GM23338 (cell line): ENCODE results near the gene AACS. TPM values are rescaled to one million over a fixed set of nuclear protein-coding genes. Genes with fewer than 3 reads are reported as not detected.
A peak's percentile ranks its signal among the peaks of the same experiment; 100 is the strongest.

Source experiments
- ATAC-seq: fragments of 200-7000 bp; cut with Tn5 transposase; 3 replicates; pipeline ENCODE4 v1.9.1; 2020
- DNase-seq: peaks from one replicate; pipeline ENCODE4 v3.0.0-alpha.2; 2015; ENCODE audit warnings: low spot score
- H2AFZ ChIP-seq: fragments of 200-600 bp; sonication (generic); 2 replicates; pipeline ENCODE4 v1.8.0; 2016; ENCODE audit warnings: antibody characterized with exemption, mild to moderate bottlenecking, moderate library complexity
- H3F3A ChIP-seq: fragments of 200-600 bp; sonication (generic); replicated peaks from 2 replicates; pipeline ENCODE4 v1.8.0; 2017; ENCODE audit warnings: antibody characterized with exemption, mixed run types, low read depth
- H3K27ac ChIP-seq: fragments of 200-600 bp; sonication (generic); 2 replicates; pipeline ENCODE4 v1.6.1; 2016; ENCODE audit warnings: low read depth
- H3K27me3 ChIP-seq: fragments of 200-600 bp; sonication (generic); 2 replicates; pipeline ENCODE4 v1.8.0; 2016; ENCODE audit warnings: mild to moderate bottlenecking, mixed run types, moderate library complexity; ENCODE audit not compliant: insufficient read depth
- H3K36me3 ChIP-seq: fragments of 200-600 bp; sonication (generic); 2 replicates; pipeline ENCODE4 v1.8.0; 2016; ENCODE audit warnings: mild to moderate bottlenecking; ENCODE audit not compliant: insufficient read depth
- H3K4me1 ChIP-seq: fragments of 200-600 bp; sonication (generic); 2 replicates; pipeline ENCODE4 v1.8.0; 2016; ENCODE audit warnings: mild to moderate bottlenecking, moderate library complexity; ENCODE audit not compliant: insufficient read depth
- H3K4me2 ChIP-seq: fragments of 200-600 bp; sonication (generic); 2 replicates; pipeline ENCODE4 v1.7.1; 2017; ENCODE audit warnings: mixed run types
- H3K4me3 ChIP-seq: fragments of 200-600 bp; sonication (generic); 2 replicates; pipeline ENCODE4 v1.6.1; 2016; ENCODE audit warnings: mixed run types
- H3K79me2 ChIP-seq: fragments of 200-600 bp; sonication (generic); replicated peaks from 2 replicates; pipeline ENCODE4 v1.8.0; 2017; ENCODE audit warnings: mild to moderate bottlenecking; ENCODE audit not compliant: insufficient read depth
- H3K9me2 ChIP-seq: fragments of 200-600 bp; sonication (generic); 2 replicates; pipeline ENCODE4 v1.8.0; 2017; ENCODE audit not compliant: insufficient read depth
- H4K20me1 ChIP-seq: fragments of 200-600 bp; sonication (generic); replicated peaks from 2 replicates; pipeline ENCODE4 v1.8.0; 2017; ENCODE audit warnings: mild to moderate bottlenecking; ENCODE audit not compliant: insufficient read depth
- H3K27ac Mint-ChIP-seq: 2 replicates; pipeline ENCODE4 v1.8.0; 2020; ENCODE audit warnings: inconsistent platforms, mild to moderate bottlenecking, moderate library complexity, mixed read lengths
- H3K27me3 Mint-ChIP-seq: 3 replicates; pipeline ENCODE4 v1.8.0; 2022; ENCODE audit warnings: low read depth, mild to moderate bottlenecking, moderate library complexity, mixed read lengths, inconsistent platforms; ENCODE audit not compliant: insufficient read depth, poor library complexity
- H3K36me3 Mint-ChIP-seq: 3 replicates; pipeline ENCODE4 v1.8.0; 2021; ENCODE audit warnings: low read depth, mild to moderate bottlenecking, inconsistent platforms, moderate library complexity, mixed read lengths
- H3K4me1 Mint-ChIP-seq: 3 replicates; pipeline ENCODE4 v1.8.0; 2020; ENCODE audit warnings: mild to moderate bottlenecking, inconsistent platforms, mixed read lengths
- H3K4me3 Mint-ChIP-seq: 3 replicates; pipeline ENCODE4 v1.8.0; 2021; ENCODE audit warnings: moderate library complexity, mild to moderate bottlenecking, inconsistent platforms, mixed read lengths
- H3K9me3 Mint-ChIP-seq: 3 replicates; pipeline ENCODE4 v1.8.0; 2020; ENCODE audit warnings: moderate library complexity, mild to moderate bottlenecking, inconsistent platforms, mixed read lengths
- CREB1 ChIP-seq: fragments of 250-450 bp; sonication (Bioruptor Pico); IDR thresholded peaks from 2 replicates; pipeline ENCODE4 v1.5.0; 2020; ENCODE audit warnings: low read depth, mild to moderate bottlenecking, moderate library complexity
- EZH2 ChIP-seq: fragments of 200-600 bp; sonication (generic); IDR thresholded peaks from one replicate; pipeline ENCODE4 v1.8.0; 2017; ENCODE audit warnings: antibody characterized with exemption, mild to moderate bottlenecking, low read depth; ENCODE audit not compliant: unreplicated experiment
- EZH2phosphoT487 ChIP-seq: fragments of 200-600 bp; sonication (generic); IDR thresholded peaks from one replicate; pipeline ENCODE4 v1.8.1; 2018; ENCODE audit warnings: antibody characterized with exemption; ENCODE audit not compliant: unreplicated experiment
- JUNB ChIP-seq: IDR thresholded peaks from one replicate; pipeline ENCODE4 v1.6.1; 2016; ENCODE audit warnings: antibody characterized with exemption; ENCODE audit not compliant: unreplicated experiment
- NANOG ChIP-seq: IDR thresholded peaks from 2 replicates; pipeline ENCODE4 v1.6.1; 2016; ENCODE audit warnings: antibody characterized with exemption, borderline replicate concordance
- POLR2AphosphoS5 ChIP-seq: IDR thresholded peaks from 2 replicates; pipeline ENCODE4 v1.6.1; 2016; ENCODE audit warnings: antibody characterized with exemption, low read depth
- STAT1 ChIP-seq: IDR thresholded peaks from one replicate; pipeline ENCODE4 v1.6.1; 2016; ENCODE audit warnings: antibody characterized with exemption; ENCODE audit not compliant: unreplicated experiment
- ZNF114 ChIP-seq: fragments of 250-450 bp; sonication (Bioruptor Pico); IDR thresholded peaks from 2 replicates; pipeline ENCODE4 v1.5.0; 2020; ENCODE audit warnings: mild to moderate bottlenecking, moderate library complexity
- ZNF331 ChIP-seq: fragments of 250-450 bp; sonication (Bioruptor Pico); IDR thresholded peaks from 2 replicates; pipeline ENCODE4 v1.5.0; 2020; ENCODE audit warnings: low read depth, mild to moderate bottlenecking, moderate library complexity
- polyA plus RNA-seq: library from polyadenylated mRNA; unstranded; fragments of >200 nt; fragmentation: Nextera tagmentation; extraction: Ambion mirVana; gene quantifications from 2 replicates; pipeline ENCODE4 v1.2.1, GENCODE V29; 2016
- total RNA-seq: library from RNA; depleted of rRNA; stranded (reverse); fragments of >200 nt; shearing (Covaris generic); gene quantifications from 2 replicates; pipeline ENCODE4 v1.2.3, GENCODE V29; 2014
- TF ChIP-seq, protein P1 (sequence below): IDR thresholded peaks from one replicate; pipeline ENCODE4 v1.6.1; 2018; ENCODE audit warnings: antibody characterized with exemption; ENCODE audit not compliant: unreplicated experiment
- TF ChIP-seq, protein P2 (sequence below), 2 experiments: fragments of 200-600 bp in 1 of 2; sonication (generic) in 1 of 2; conservative IDR thresholded peaks; 2 replicates each; pipeline versions ENCODE4 v1.5.1 to v1.6.1; 2016 to 2017; ENCODE audit warnings: antibody characterized with exemption in 2 of 2, low read depth in 2 of 2, mild to moderate bottlenecking in 2 of 2, moderate library complexity in 1 of 2
- TF ChIP-seq, protein P3 (sequence below): fragments of 250-450 bp; sonication (Bioruptor Pico); IDR thresholded peaks from 2 replicates; pipeline ENCODE4 v1.5.0; 2020; ENCODE audit warnings: mild to moderate bottlenecking, moderate library complexity
- TF ChIP-seq, protein P4 (sequence below): IDR thresholded peaks from 2 replicates; pipeline ENCODE4 v1.6.1; 2016; ENCODE audit warnings: antibody characterized with exemption

AACS gene
- total and polyA plus RNA-seq, 2 experiments from 2014 or later, result 31.1 to 64.4 TPM

DNA sequence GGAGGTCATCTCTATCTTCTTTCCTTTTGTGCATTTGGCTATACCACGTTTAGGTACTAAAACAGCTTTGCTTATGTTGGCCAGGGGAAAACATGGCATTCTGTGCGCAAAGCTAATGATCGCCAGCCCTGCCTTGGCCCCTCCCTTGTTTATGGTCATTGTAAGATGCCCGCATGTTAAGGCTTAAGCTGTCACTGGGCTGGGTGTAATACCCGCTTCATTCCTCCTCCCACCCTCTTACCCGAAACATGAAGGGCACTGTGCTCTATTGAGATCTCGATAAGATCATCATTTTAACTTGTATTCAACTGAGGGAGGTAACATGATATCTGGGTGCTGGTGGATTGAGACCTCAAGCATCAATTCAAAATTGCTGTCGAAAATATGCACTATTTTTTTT, 37.1 kb upstream of the AACS start:
- TF ChIP-seq POLR2AphosphoS5 (no peak), ZNF331 (CRISPR knock-in tag) (no peak), NANOG (no peak), ZNF114 (CRISPR knock-in tag) (no peak), CREB1 (no peak), JUNB (no peak), EZH2 (no peak), EZH2phosphoT487 (no peak), STAT1 (no peak)
- TF ChIP-seq, protein P1, sequence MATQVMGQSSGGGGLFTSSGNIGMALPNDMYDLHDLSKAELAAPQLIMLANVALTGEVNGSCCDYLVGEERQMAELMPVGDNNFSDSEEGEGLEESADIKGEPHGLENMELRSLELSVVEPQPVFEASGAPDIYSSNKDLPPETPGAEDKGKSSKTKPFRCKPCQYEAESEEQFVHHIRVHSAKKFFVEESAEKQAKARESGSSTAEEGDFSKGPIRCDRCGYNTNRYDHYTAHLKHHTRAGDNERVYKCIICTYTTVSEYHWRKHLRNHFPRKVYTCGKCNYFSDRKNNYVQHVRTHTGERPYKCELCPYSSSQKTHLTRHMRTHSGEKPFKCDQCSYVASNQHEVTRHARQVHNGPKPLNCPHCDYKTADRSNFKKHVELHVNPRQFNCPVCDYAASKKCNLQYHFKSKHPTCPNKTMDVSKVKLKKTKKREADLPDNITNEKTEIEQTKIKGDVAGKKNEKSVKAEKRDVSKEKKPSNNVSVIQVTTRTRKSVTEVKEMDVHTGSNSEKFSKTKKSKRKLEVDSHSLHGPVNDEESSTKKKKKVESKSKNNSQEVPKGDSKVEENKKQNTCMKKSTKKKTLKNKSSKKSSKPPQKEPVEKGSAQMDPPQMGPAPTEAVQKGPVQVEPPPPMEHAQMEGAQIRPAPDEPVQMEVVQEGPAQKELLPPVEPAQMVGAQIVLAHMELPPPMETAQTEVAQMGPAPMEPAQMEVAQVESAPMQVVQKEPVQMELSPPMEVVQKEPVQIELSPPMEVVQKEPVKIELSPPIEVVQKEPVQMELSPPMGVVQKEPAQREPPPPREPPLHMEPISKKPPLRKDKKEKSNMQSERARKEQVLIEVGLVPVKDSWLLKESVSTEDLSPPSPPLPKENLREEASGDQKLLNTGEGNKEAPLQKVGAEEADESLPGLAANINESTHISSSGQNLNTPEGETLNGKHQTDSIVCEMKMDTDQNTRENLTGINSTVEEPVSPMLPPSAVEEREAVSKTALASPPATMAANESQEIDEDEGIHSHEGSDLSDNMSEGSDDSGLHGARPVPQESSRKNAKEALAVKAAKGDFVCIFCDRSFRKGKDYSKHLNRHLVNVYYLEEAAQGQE, result no peak
- TF ChIP-seq, protein P2, sequence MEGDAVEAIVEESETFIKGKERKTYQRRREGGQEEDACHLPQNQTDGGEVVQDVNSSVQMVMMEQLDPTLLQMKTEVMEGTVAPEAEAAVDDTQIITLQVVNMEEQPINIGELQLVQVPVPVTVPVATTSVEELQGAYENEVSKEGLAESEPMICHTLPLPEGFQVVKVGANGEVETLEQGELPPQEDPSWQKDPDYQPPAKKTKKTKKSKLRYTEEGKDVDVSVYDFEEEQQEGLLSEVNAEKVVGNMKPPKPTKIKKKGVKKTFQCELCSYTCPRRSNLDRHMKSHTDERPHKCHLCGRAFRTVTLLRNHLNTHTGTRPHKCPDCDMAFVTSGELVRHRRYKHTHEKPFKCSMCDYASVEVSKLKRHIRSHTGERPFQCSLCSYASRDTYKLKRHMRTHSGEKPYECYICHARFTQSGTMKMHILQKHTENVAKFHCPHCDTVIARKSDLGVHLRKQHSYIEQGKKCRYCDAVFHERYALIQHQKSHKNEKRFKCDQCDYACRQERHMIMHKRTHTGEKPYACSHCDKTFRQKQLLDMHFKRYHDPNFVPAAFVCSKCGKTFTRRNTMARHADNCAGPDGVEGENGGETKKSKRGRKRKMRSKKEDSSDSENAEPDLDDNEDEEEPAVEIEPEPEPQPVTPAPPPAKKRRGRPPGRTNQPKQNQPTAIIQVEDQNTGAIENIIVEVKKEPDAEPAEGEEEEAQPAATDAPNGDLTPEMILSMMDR (conservative IDR thresholded peaks at IDR 0.05; ENCODE audit: low read depth in 2 of 2), result no peak
- TF ChIP-seq, protein P3, sequence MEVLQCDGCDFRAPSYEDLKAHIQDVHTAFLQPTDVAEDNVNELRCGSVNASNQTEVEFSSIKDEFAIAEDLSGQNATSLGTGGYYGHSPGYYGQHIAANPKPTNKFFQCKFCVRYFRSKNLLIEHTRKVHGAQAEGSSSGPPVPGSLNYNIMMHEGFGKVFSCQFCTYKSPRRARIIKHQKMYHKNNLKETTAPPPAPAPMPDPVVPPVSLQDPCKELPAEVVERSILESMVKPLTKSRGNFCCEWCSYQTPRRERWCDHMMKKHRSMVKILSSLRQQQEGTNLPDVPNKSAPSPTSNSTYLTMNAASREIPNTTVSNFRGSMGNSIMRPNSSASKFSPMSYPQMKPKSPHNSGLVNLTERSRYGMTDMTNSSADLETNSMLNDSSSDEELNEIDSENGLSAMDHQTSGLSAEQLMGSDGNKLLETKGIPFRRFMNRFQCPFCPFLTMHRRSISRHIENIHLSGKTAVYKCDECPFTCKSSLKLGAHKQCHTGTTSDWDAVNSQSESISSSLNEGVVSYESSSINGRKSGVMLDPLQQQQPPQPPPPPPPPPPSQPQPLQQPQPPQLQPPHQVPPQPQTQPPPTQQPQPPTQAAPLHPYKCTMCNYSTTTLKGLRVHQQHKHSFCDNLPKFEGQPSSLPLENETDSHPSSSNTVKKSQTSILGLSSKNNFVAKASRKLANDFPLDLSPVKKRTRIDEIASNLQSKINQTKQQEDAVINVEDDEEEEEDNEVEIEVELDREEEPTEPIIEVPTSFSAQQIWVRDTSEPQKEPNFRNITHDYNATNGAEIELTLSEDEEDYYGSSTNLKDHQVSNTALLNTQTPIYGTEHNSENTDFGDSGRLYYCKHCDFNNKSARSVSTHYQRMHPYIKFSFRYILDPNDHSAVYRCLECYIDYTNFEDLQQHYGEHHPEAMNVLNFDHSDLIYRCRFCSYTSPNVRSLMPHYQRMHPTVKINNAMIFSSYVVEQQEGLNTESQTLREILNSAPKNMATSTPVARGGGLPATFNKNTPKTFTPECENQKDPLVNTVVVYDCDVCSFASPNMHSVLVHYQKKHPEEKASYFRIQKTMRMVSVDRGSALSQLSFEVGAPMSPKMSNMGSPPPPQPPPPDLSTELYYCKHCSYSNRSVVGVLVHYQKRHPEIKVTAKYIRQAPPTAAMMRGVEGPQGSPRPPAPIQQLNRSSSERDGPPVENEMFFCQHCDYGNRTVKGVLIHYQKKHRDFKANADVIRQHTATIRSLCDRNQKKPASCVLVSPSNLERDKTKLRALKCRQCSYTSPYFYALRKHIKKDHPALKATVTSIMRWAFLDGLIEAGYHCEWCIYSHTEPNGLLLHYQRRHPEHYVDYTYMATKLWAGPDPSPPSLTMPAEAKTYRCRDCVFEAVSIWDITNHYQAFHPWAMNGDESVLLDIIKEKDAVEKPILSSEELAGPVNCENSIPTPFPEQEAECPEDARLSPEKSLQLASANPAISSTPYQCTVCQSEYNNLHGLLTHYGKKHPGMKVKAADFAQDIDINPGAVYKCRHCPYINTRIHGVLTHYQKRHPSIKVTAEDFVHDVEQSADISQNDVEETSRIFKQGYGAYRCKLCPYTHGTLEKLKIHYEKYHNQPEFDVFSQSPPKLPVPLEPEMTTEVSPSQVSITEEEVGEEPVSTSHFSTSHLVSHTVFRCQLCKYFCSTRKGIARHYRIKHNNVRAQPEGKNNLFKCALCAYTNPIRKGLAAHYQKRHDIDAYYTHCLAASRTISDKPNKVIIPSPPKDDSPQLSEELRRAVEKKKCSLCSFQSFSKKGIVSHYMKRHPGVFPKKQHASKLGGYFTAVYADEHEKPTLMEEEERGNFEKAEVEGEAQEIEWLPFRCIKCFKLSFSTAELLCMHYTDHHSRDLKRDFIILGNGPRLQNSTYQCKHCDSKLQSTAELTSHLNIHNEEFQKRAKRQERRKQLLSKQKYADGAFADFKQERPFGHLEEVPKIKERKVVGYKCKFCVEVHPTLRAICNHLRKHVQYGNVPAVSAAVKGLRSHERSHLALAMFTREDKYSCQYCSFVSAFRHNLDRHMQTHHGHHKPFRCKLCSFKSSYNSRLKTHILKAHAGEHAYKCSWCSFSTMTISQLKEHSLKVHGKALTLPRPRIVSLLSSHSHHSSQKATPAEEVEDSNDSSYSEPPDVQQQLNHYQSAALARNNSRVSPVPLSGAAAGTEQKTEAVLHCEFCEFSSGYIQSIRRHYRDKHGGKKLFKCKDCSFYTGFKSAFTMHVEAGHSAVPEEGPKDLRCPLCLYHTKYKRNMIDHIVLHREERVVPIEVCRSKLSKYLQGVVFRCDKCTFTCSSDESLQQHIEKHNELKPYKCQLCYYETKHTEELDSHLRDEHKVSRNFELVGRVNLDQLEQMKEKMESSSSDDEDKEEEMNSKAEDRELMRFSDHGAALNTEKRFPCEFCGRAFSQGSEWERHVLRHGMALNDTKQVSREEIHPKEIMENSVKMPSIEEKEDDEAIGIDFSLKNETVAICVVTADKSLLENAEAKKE, result no peak
- TF ChIP-seq, protein P4, sequence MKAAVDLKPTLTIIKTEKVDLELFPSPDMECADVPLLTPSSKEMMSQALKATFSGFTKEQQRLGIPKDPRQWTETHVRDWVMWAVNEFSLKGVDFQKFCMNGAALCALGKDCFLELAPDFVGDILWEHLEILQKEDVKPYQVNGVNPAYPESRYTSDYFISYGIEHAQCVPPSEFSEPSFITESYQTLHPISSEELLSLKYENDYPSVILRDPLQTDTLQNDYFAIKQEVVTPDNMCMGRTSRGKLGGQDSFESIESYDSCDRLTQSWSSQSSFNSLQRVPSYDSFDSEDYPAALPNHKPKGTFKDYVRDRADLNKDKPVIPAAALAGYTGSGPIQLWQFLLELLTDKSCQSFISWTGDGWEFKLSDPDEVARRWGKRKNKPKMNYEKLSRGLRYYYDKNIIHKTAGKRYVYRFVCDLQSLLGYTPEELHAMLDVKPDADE, result no peak
- Mint-ChIP-seq H3K9me3 (no peaks in the 10 kb centered on the region; the same call in 2 of the 3 replicates), H3K27ac (no peak overlapping the region), H3K4me1 (peaks cover 5% of the 10 kb centered on the region), H3K4me3 (no peak overlapping the region), H3K36me3 (peaks cover 18% of the 10 kb centered on the region), H3K27me3 (peaks cover 3% of the 10 kb centered on the region)
- Histone ChIP-seq H3K79me2 (no peaks in the 10 kb centered on the region), H3K27ac (peak overlapping the region; percentile 72; the same call in 1 of the 2 replicates), H3K36me3 (no peaks in the 10 kb centered on the region; the same call in 1 of the 2 replicates), H3K4me2 (no peak overlapping the region), H3K27me3 (no peaks in the 10 kb centered on the region), H3F3A (0 out of 2 replicates have a peak, but pooled peaks cover 3% of the 10 kb centered on the region), H3K4me1 (peaks cover 4% of the 10 kb centered on the region; the same call in 1 of the 2 replicates), H3K9me2 (no peaks in the 10 kb centered on the region), H2AFZ (no peak overlapping the region), H4K20me1 (no peaks in the 10 kb centered on the region), H3K4me3 (no peak overlapping the region)
- ATAC-seq (no peak), DNase-seq (no peak)
